ENCODE results near the gene CCDC60. TPM values are rescaled to one million over a fixed set of nuclear protein-coding genes. Genes with fewer than 3 reads are reported as not detected.

Gene CCDC60
- total and polyA plus RNA-seq, 2 experiments from 2014 or later: not detected

DNA sequence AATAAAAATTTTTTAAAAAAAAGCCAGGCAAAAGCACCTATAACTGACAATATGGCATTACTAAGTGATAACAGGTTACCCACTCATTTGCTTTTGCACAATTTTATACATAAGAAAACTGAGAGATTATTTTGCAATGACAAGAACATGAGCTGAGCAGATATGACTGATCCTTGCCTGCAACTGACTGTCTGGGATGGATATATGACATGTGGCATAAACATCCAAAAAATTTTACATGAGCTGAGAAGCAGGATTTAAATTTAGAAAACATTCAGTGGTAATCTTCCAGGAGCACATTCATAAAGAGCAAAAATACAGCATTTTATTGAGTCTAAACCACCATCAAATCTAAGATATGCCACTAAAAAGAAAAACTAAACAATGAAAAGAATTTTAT is 133.8 kb downstream of the CCDC60 start:
- Histone ChIP-seq H3F3A (ENCODE audit: insufficient read depth) (no peaks in the 10 kb centered on the region), H4K20me1 (ENCODE audit: insufficient read depth) (no peaks in the 10 kb centered on the region), H3K9ac (no peak overlapping the region), H3K9me2 (ENCODE audit: insufficient read depth) (no peaks in the 10 kb centered on the region), H3K9me3 (ENCODE audit: low read depth) (no peaks in the 10 kb centered on the region), H3K79me2 (ENCODE audit: insufficient read depth) (no peaks in the 10 kb centered on the region), H3K27ac (no peak overlapping the region), H3K4me2 (ENCODE audit: unreplicated experiment) (no peak overlapping the region), H2AFZ (no peak overlapping the region), H3K36me3 (ENCODE audit: low read depth) (no peaks in the 10 kb centered on the region), H3K4me3 (no peak overlapping the region), H3K4me1 (ENCODE audit: insufficient read depth) (no peaks in the 10 kb centered on the region), H3K27me3 (replicated peaks; ENCODE audit: insufficient read depth) (no peaks in the 10 kb centered on the region)
- TF ChIP-seq EZH2phosphoT487 (IDR thresholded peaks at IDR 0.05; ENCODE audit: insufficient read depth, low read depth) (no peak), EZH2 (IDR thresholded peaks at IDR 0.05; ENCODE audit: insufficient read depth, poor library complexity, severe bottlenecking) (no peak)
- no peak for DNase-seq
- in situ Hi-C loops (cut with MboI): no loop called here

DNA sequence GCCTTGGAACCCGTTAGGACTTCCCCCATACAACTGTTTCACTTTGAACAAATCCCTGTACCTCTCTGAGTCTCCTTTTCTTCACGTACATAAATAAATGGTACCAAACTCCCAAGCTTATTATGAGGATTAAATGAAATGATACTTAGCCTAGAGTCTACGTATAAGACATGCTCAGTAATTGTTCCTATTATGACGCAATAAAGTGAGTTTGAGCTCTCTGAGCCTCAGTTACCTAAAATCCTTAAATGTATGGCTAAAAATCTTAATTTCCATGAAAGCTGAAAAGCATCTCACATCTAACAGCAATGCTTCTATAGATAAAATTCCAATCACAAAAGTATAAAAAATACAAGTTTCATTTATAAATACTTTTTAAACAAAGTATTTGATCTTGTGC is 141.1 kb downstream of the CCDC60 start:
- in situ Hi-C loops (cut with MboI): no loop called here
- no peaks in the 10 kb centered on the region for H3K9me3 ChIP-seq (ENCODE audit: low read depth)
- H3K27me3 ChIP-seq (replicated peaks; ENCODE audit: insufficient read depth): no peaks in the 10 kb centered on the region
- no peak overlapping the region for H3K4me3 ChIP-seq
- H3K9me2 ChIP-seq (ENCODE audit: insufficient read depth): no peaks in the 10 kb centered on the region
- no peaks in the 10 kb centered on the region for H3K79me2 ChIP-seq (ENCODE audit: insufficient read depth)
- no peak for DNase-seq
- H3K4me2 ChIP-seq (ENCODE audit: unreplicated experiment): no peak overlapping the region
- H4K20me1 ChIP-seq (ENCODE audit: insufficient read depth): no peaks in the 10 kb centered on the region
- TF ChIP-seq EZH2phosphoT487 (IDR thresholded peaks at IDR 0.05; ENCODE audit: insufficient read depth, low read depth) (no peak), EZH2 (IDR thresholded peaks at IDR 0.05; ENCODE audit: insufficient read depth, poor library complexity, severe bottlenecking) (no peak)
- H3F3A ChIP-seq (ENCODE audit: insufficient read depth): no peaks in the 10 kb centered on the region
- H3K36me3 ChIP-seq (ENCODE audit: low read depth): no peaks in the 10 kb centered on the region
- H3K27ac ChIP-seq: no peak overlapping the region
- no peak overlapping the region for H3K9ac ChIP-seq
- H2AFZ ChIP-seq: no peak overlapping the region
- 27 to 33% methylated on average over 4 of the region's 4 CpGs for WGBS, 2 experiments (ENCODE audit: low coverage in 1 of 2, low lambda C conversion rate in 2 of 2, missing lambda C conversion rate in 2 of 2)
- no peaks in the 10 kb centered on the region for H3K4me1 ChIP-seq (ENCODE audit: insufficient read depth)

DNA sequence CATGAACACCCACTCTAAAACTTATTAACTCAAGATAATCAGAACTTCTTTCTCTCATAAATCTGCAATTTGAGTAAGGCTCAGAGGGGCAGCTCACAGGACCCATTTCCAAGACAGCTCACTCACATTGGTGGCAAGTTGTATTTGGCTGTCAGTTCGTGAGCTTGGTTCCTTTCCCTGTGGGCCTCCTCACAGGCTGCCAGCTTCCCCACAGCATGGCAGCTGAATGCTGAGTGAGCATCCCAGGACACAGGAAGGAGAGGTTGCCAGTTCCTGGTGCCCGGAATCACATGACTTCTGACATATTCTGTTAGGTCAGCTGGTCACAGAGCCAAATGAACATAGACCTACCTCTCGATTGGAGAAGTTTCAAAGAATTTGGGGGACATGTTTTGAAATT is 142.4 kb downstream of the CCDC60 start:
- TF ChIP-seq EZH2 (IDR thresholded peaks at IDR 0.05; ENCODE audit: insufficient read depth, poor library complexity, severe bottlenecking): no peak
- no peak for TF ChIP-seq EZH2phosphoT487 (IDR thresholded peaks at IDR 0.05; ENCODE audit: insufficient read depth, low read depth)
- no peaks in the 10 kb centered on the region for H3K9me2 ChIP-seq (ENCODE audit: insufficient read depth)
- in situ Hi-C loops (cut with MboI): no loop called here
- no peak overlapping the region for H3K27ac ChIP-seq
- H3K36me3 ChIP-seq (ENCODE audit: low read depth): no peaks in the 10 kb centered on the region
- no peaks in the 10 kb centered on the region for H3K27me3 ChIP-seq (replicated peaks; ENCODE audit: insufficient read depth)
- H2AFZ ChIP-seq: no peak overlapping the region
- WGBS, 2 experiments (ENCODE audit: low coverage in 1 of 2, low lambda C conversion rate in 2 of 2, missing lambda C conversion rate in 2 of 2): 7 to 16% methylated on average over 3 of the region's 3 CpGs
- no peak overlapping the region for H3K4me2 ChIP-seq (ENCODE audit: unreplicated experiment)
- no peaks in the 10 kb centered on the region for H4K20me1 ChIP-seq (ENCODE audit: insufficient read depth)
- no peak for DNase-seq
- no peaks in the 10 kb centered on the region for H3F3A ChIP-seq (ENCODE audit: insufficient read depth)
- no peaks in the 10 kb centered on the region for H3K9me3 ChIP-seq (ENCODE audit: low read depth)
- H3K9ac ChIP-seq: no peak overlapping the region
- no peaks in the 10 kb centered on the region for H3K79me2 ChIP-seq (ENCODE audit: insufficient read depth)
- no peak overlapping the region for H3K4me3 ChIP-seq
- no peaks in the 10 kb centered on the region for H3K4me1 ChIP-seq (ENCODE audit: insufficient read depth)

DNA sequence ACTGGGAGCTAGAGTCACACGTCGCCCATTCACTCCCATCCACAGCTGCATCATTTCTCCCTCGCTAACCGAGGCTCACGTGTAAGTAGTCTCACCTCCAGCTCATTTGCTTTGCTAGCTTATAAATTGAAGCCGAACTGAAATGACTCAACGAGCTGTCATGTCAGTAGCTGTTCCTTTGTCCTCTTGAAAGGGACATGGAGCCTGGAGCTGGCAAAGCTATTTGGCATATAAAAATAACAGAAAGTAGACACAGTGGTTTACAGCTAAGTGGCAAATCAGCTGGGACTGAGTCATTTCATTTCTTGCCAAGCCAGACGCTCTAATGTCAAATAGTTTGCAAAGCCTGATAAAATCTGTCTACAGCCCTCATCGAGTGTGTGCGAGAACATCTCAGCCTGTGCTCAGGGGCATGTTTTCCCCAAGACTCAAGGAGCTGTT is 144.6 kb downstream of the CCDC60 start:
- TF ChIP-seq EZH2phosphoT487 (IDR thresholded peaks at IDR 0.05; ENCODE audit: insufficient read depth, low read depth) (no peak), EZH2 (IDR thresholded peaks at IDR 0.05; ENCODE audit: insufficient read depth, poor library complexity, severe bottlenecking) (no peak)
- WGBS, 2 experiments (ENCODE audit: low coverage in 1 of 2, low lambda C conversion rate in 2 of 2, missing lambda C conversion rate in 2 of 2): 47% methylated on average over 10 of the region's 10 CpGs
- no peak overlapping the region for H2AFZ ChIP-seq
- H3K9ac ChIP-seq: no peak overlapping the region
- H3K4me3 ChIP-seq: no peak overlapping the region
- in situ Hi-C loops (cut with MboI): no loop called here
- no peaks in the 10 kb centered on the region for H4K20me1 ChIP-seq (ENCODE audit: insufficient read depth)
- H3F3A ChIP-seq (ENCODE audit: insufficient read depth): no peaks in the 10 kb centered on the region
- H3K4me2 ChIP-seq (ENCODE audit: unreplicated experiment): no peak overlapping the region
- no peak for DNase-seq
- no peaks in the 10 kb centered on the region for H3K36me3 ChIP-seq (ENCODE audit: low read depth)
- no peaks in the 10 kb centered on the region for H3K27me3 ChIP-seq (replicated peaks; ENCODE audit: insufficient read depth)
- H3K79me2 ChIP-seq (ENCODE audit: insufficient read depth): no peaks in the 10 kb centered on the region
- H3K27ac ChIP-seq: no peak overlapping the region
- H3K9me2 ChIP-seq (ENCODE audit: insufficient read depth): no peaks in the 10 kb centered on the region
- H3K4me1 ChIP-seq (ENCODE audit: insufficient read depth): no peaks in the 10 kb centered on the region
- H3K9me3 ChIP-seq (ENCODE audit: low read depth): no peaks in the 10 kb centered on the region

DNA sequence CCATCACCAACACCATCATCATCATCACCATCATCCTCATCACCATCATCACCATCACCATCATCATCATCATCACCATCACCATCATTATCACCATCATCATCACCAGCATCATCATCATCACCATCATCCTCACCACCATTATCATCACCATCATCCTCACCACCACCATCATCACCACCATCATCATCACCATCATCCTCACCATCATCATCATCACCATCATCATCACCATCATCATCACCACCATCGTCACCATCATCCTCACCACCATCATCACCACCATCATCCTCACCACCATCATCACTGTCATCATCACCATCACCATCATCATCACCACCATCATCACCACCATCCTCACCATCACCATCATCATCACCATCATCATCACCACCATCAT is 146.0 kb downstream of the CCDC60 start:
- Histone ChIP-seq H3K27me3 (replicated peaks; ENCODE audit: insufficient read depth) (no peaks in the 10 kb centered on the region), H3K4me3 (no peak overlapping the region), H4K20me1 (ENCODE audit: insufficient read depth) (no peaks in the 10 kb centered on the region), H3K36me3 (ENCODE audit: low read depth) (no peaks in the 10 kb centered on the region), H3K9me2 (ENCODE audit: insufficient read depth) (no peaks in the 10 kb centered on the region), H3K9ac (no peak overlapping the region), H2AFZ (no peak overlapping the region), H3K79me2 (ENCODE audit: insufficient read depth) (no peaks in the 10 kb centered on the region), H3F3A (ENCODE audit: insufficient read depth) (no peaks in the 10 kb centered on the region), H3K4me2 (ENCODE audit: unreplicated experiment) (no peak overlapping the region), H3K27ac (no peak overlapping the region), H3K4me1 (ENCODE audit: insufficient read depth) (no peaks in the 10 kb centered on the region), H3K9me3 (ENCODE audit: low read depth) (no peaks in the 10 kb centered on the region)
- WGBS, 2 experiments (ENCODE audit: low coverage in 1 of 2, low lambda C conversion rate in 2 of 2, missing lambda C conversion rate in 2 of 2): 39 to 50% methylated on average over 1 of the region's 1 CpG
- DNase-seq: no peak
- in situ Hi-C loops (cut with MboI): no loop called here
- TF ChIP-seq EZH2 (IDR thresholded peaks at IDR 0.05; ENCODE audit: insufficient read depth, poor library complexity, severe bottlenecking) (no peak), EZH2phosphoT487 (IDR thresholded peaks at IDR 0.05; ENCODE audit: insufficient read depth, low read depth) (no peak)

Measured in GM23248 (cell line).